ENCODE results near the gene ZG16.
"Not testable (repeated sequence)": the region's sequence is repeated elsewhere in the genome, so short reads cannot be mapped to it uniquely, and the experiment has no call there.

ZG16 gene

GRCh38 chr16:29777576-29778350, at the start of gene ZG16:
Gene ZG16, plus strand, starts transcription at chr16:29778256. Its CDS starts 1,011 bp downstream, at chr16:29779267.
- H3K27ac ChIP-seq (ENCODE audit: low read length), result no peak within 1 kb of the TSS
- no peaks in the 10 kb centered on the region for H3K4me1 ChIP-seq (ENCODE audit: control insufficient read depth, low read depth, low read length)
- peaks cover 3% of the 10 kb centered on the region for H3K27me3 ChIP-seq (ENCODE audit: control insufficient read depth, insufficient read depth, low read length)
- no peaks in the 10 kb centered on the region for H3K36me3 ChIP-seq (ENCODE audit: control insufficient read depth, low read depth, low read length)
- no peak within 1 kb of the TSS for H3K4me3 ChIP-seq (ENCODE audit: low read length)
- H3K9ac ChIP-seq (ENCODE audit: low read length), result no peak within 1 kb of the TSS
- no peaks in the 10 kb centered on the region for H3K9me3 ChIP-seq (ENCODE audit: control insufficient read depth, low read depth, low read length)

DNA sequence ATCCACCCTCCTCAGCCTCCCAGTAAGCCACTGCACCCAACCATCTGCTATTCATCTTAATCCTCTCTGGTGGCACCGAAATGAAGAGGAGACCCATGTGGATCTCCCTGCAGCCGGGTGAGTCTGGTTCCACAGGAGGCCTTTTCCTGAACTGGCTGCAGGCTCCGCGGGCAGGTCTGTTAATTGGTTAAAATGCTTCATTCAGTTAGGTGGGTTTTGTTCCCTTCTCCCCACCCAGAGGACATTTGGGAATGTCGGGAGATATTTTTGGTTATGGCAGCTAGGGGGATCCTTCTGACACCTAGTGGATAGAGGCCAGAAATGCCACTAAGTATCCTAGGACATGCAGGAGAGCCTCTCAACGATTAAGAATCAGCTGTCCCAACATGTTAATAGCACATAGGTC, 48.9 kb upstream of the ZG16 start:
- Histone ChIP-seq H3K4me3 (ENCODE audit: low read length) (no peak overlapping the region), H3K27ac (ENCODE audit: low read length) (no peak overlapping the region), H3K4me1 (ENCODE audit: control insufficient read depth, low read depth, low read length) (no peaks in the 10 kb centered on the region), H3K27me3 (ENCODE audit: control insufficient read depth, insufficient read depth, low read length) (no peaks in the 10 kb centered on the region), H3K9me3 (ENCODE audit: control insufficient read depth, low read depth, low read length) (no peaks in the 10 kb centered on the region), H3K9ac (ENCODE audit: low read length) (no peak overlapping the region), H3K36me3 (ENCODE audit: control insufficient read depth, low read depth, low read length) (peaks cover 46% of the 10 kb centered on the region)

GRCh38 chr16:29730649-29731048, 47.4 kb upstream of the ZG16 start:
- Histone ChIP-seq H3K9ac (ENCODE audit: low read length) (no peak overlapping the region), H3K4me3 (ENCODE audit: low read length) (no peak overlapping the region), H3K27me3 (ENCODE audit: control insufficient read depth, insufficient read depth, low read length) (no peaks in the 10 kb centered on the region), H3K9me3 (ENCODE audit: control insufficient read depth, low read depth, low read length) (no peaks in the 10 kb centered on the region), H3K4me1 (ENCODE audit: control insufficient read depth, low read depth, low read length) (no peaks in the 10 kb centered on the region), H3K27ac (ENCODE audit: low read length) (no peak overlapping the region), H3K36me3 (ENCODE audit: control insufficient read depth, low read depth, low read length) (peaks cover 52% of the 10 kb centered on the region)

DNA sequence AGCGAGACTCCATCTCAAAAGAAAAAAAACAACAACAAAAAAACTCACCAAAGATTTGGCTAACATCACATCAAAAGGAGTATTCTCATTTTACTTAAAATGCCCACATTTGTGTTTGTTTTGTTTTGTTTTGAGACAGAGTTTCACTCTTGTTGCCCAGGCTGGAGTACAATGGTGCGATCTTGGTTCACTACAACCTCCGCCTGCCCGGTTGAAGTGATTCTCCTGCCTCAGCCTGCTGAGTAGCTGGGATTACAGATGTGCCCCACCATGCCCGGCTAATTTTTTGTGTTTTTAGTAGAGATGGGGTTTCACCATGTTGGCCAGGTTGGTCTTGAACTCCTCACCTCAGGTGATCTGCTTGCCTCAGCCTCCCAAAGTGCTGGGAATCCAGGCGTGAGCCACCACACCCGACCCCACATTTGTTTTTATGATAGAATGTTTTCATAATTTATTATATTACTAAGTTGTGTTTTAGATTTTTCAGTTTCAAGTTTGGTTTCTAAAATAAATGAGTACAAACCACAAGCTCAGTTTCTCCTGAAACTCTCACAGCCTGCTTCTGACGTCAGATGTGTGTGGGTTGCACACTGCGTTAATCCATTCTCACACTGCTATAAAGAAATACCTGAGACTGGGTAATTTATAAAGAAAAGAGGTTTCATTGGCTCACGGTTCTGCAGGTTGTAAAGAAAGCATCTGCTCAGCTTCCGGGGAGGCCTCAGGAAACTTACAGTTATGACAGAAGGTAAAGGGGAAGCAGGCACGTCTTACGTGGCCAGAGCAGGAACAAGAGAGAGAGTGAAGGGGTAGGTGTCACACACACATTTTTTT, 46.1 kb upstream of the ZG16 start:
- H3K27ac ChIP-seq (ENCODE audit: low read length); H3K9me3 ChIP-seq (ENCODE audit: control insufficient read depth, low read depth, low read length); H3K27me3 ChIP-seq (ENCODE audit: control insufficient read depth, insufficient read depth, low read length); H3K4me3 ChIP-seq (ENCODE audit: low read length); H3K9ac ChIP-seq (ENCODE audit: low read length); H3K4me1 ChIP-seq (ENCODE audit: control insufficient read depth, low read depth, low read length): not testable (repeated sequence)
- H3K36me3 ChIP-seq (ENCODE audit: control insufficient read depth, low read depth, low read length), result peaks cover 49% of the 10 kb centered on the region

GRCh38 chr16:29734786-29735185, 43.3 kb upstream of the ZG16 start:
- H3K36me3 ChIP-seq (ENCODE audit: control insufficient read depth, low read depth, low read length), result peaks cover 40% of the 10 kb centered on the region
- H3K9me3 ChIP-seq (ENCODE audit: control insufficient read depth, low read depth, low read length), result no peaks in the 10 kb centered on the region
- no peak overlapping the region for H3K27ac ChIP-seq (ENCODE audit: low read length)
- no peaks in the 10 kb centered on the region for H3K27me3 ChIP-seq (ENCODE audit: control insufficient read depth, insufficient read depth, low read length)
- H3K4me3 ChIP-seq (ENCODE audit: low read length), result no peak overlapping the region
- H3K9ac ChIP-seq (ENCODE audit: low read length), result no peak overlapping the region
- H3K4me1 ChIP-seq (ENCODE audit: control insufficient read depth, low read depth, low read length), result no peaks in the 10 kb centered on the region

DNA sequence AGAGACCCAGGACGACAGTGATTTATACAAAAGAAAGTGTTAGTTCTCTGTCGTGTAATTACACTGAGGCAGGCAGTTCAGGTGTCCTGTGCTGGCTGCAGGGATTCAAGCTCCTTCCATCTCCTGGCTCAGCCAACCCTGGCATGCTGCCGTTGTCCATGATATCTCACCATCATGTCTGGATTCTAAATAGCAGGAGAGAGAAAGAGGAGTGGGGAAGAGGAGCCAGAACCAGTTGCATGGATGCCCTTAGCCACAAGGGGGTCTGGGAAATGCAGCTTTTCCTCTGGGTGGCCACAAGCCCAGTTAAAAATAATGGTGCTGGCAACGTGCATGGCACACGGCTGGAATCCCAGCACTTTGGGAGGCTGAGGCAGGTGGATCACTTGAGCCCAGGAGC, 41.9 kb upstream of the ZG16 start:
- H3K27ac ChIP-seq (ENCODE audit: low read length), result no peak overlapping the region
- H3K9ac ChIP-seq (ENCODE audit: low read length), result no peak overlapping the region
- peaks cover 35% of the 10 kb centered on the region for H3K36me3 ChIP-seq (ENCODE audit: control insufficient read depth, low read depth, low read length)
- no peaks in the 10 kb centered on the region for H3K27me3 ChIP-seq (ENCODE audit: control insufficient read depth, insufficient read depth, low read length)
- H3K4me1 ChIP-seq (ENCODE audit: control insufficient read depth, low read depth, low read length), result no peaks in the 10 kb centered on the region
- H3K9me3 ChIP-seq (ENCODE audit: control insufficient read depth, low read depth, low read length), result no peaks in the 10 kb centered on the region
- H3K4me3 ChIP-seq (ENCODE audit: low read length), result no peak overlapping the region

GRCh38 chr16:29736764-29737163, 41.3 kb upstream of the ZG16 start:
- Histone ChIP-seq H3K9me3 (ENCODE audit: control insufficient read depth, low read depth, low read length) (no peaks in the 10 kb centered on the region), H3K4me3 (ENCODE audit: low read length) (no peak overlapping the region), H3K27me3 (ENCODE audit: control insufficient read depth, insufficient read depth, low read length) (no peaks in the 10 kb centered on the region), H3K4me1 (ENCODE audit: control insufficient read depth, low read depth, low read length) (no peaks in the 10 kb centered on the region), H3K36me3 (ENCODE audit: control insufficient read depth, low read depth, low read length) (peaks cover 28% of the 10 kb centered on the region), H3K9ac (ENCODE audit: low read length) (no peak overlapping the region), H3K27ac (ENCODE audit: low read length) (no peak overlapping the region)

GRCh38 chr16:29737713-29738112, 40.3 kb upstream of the ZG16 start:
- H3K27ac ChIP-seq (ENCODE audit: low read length), result no peak overlapping the region
- no peak overlapping the region for H3K9ac ChIP-seq (ENCODE audit: low read length)
- H3K36me3 ChIP-seq (ENCODE audit: control insufficient read depth, low read depth, low read length), result peaks cover 28% of the 10 kb centered on the region

DNA sequence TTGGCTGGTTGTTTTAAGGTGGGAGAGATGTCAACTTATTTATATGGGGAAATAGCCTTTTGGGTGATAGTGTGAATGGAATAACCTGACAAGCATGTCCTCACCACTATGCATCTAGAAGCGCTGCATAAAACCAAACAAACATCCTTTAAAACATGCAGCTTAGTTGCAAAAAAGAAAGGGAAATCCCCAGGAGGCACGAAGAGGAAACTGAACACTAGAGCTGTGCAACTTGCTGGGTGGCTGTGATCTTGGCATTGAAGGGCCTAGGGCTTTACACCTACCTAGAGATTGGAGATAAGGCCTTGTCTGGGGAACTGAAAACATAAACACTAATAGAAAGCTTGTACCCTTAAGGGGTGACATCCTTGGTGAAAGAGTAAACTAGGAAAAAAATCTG, 39.5 kb upstream of the ZG16 start:
- H3K36me3 ChIP-seq (ENCODE audit: control insufficient read depth, low read depth, low read length), result peaks cover 24% of the 10 kb centered on the region
- H3K9me3 ChIP-seq (ENCODE audit: control insufficient read depth, low read depth, low read length), result no peaks in the 10 kb centered on the region
- H3K4me1 ChIP-seq (ENCODE audit: control insufficient read depth, low read depth, low read length), result no peaks in the 10 kb centered on the region
- no peaks in the 10 kb centered on the region for H3K27me3 ChIP-seq (ENCODE audit: control insufficient read depth, insufficient read depth, low read length)
- no peak overlapping the region for H3K4me3 ChIP-seq (ENCODE audit: low read length)
- H3K9ac ChIP-seq (ENCODE audit: low read length), result no peak overlapping the region
- no peak overlapping the region for H3K27ac ChIP-seq (ENCODE audit: low read length)

More at GRCh38 chr16:29737713-29738112, 40.3 kb upstream of the ZG16 start:
- no peaks in the 10 kb centered on the region for H3K27me3 ChIP-seq (ENCODE audit: control insufficient read depth, insufficient read depth, low read length)
- no peaks in the 10 kb centered on the region for H3K4me1 ChIP-seq (ENCODE audit: control insufficient read depth, low read depth, low read length)
- H3K4me3 ChIP-seq (ENCODE audit: low read length), result no peak overlapping the region
- no peaks in the 10 kb centered on the region for H3K9me3 ChIP-seq (ENCODE audit: control insufficient read depth, low read depth, low read length)

DNA sequence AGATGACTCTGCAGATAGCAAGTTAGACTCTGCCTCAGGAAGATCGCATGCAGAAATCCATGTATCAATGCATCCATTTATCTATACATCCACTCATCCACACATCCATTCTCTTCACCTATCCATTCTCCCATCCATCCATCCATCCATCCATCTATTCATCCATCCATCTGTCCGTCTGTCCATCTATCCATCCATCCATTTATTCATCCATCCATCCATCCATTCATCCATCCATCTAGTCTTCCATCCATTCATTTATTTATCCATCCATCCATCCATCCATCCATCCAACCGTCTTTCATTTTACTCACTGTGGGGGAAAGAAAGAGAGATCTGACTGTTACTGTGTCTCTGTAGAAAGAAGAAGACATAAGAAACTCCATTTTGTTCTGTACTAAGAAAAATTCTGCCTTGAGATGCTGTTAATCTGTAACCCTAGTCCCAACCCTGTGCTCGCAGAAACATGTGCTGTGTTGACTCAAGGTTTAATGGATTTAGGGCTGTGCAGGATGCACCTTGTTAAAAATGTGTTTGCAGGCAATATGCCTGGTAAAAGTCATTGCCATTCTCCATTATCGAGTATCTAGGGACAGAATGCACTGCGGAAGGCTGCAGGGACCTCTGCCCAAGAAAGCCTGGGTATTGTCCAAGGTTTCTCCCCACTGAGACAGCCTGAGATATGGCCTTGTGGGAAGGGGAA, 38.0 kb upstream of the ZG16 start:
- not testable (repeated sequence) for H3K27ac ChIP-seq (ENCODE audit: low read length); H3K9me3 ChIP-seq (ENCODE audit: control insufficient read depth, low read depth, low read length); H3K4me3 ChIP-seq (ENCODE audit: low read length); H3K9ac ChIP-seq (ENCODE audit: low read length); H3K27me3 ChIP-seq (ENCODE audit: control insufficient read depth, insufficient read depth, low read length); H3K4me1 ChIP-seq (ENCODE audit: control insufficient read depth, low read depth, low read length)
- peaks cover 13% of the 10 kb centered on the region for H3K36me3 ChIP-seq (ENCODE audit: control insufficient read depth, low read depth, low read length)

DNA sequence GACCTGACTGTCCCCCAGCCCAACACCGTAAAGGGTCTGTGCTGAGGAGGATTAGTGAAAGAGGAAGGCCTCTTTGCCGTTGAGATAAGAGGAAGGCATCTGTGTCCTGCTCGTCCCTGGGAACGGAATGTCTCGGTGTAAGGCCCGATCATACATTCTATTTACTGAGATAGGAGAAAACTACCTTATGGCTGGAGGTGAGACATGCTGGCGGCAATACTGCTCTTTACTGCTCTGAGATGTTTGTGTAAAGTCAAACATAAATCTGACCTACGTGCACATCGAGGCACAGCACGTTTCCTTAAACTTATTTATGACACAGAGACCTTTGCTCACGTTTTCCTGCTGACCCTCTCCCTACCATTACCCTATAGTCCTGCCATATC, 37.4 kb upstream of the ZG16 start:
- not testable (repeated sequence) for H3K4me1 ChIP-seq (ENCODE audit: control insufficient read depth, low read depth, low read length); H3K4me3 ChIP-seq (ENCODE audit: low read length); H3K9me3 ChIP-seq (ENCODE audit: control insufficient read depth, low read depth, low read length); H3K27ac ChIP-seq (ENCODE audit: low read length); H3K9ac ChIP-seq (ENCODE audit: low read length); H3K27me3 ChIP-seq (ENCODE audit: control insufficient read depth, insufficient read depth, low read length)
- H3K36me3 ChIP-seq (ENCODE audit: control insufficient read depth, low read depth, low read length), result peaks cover 13% of the 10 kb centered on the region
